Skeletal muscle tissue (tissue), 4 donors: ENCODE data around the gene CHRNA5. TPM values are rescaled to one million over a fixed set of nuclear protein-coding genes. Genes with fewer than 3 reads are reported as not detected.
A peak's percentile ranks its signal among the peaks of the same experiment; 100 is the strongest.

ENCODE experiments used
- H3K27ac ChIP-seq: one replicate; pipeline ENCODE4 v1.7.0; 2013; ENCODE audit warnings: mild to moderate bottlenecking, low read depth, low read length, inconsistent platforms
- H3K27me3 ChIP-seq, 3 donors: one replicate each; pipeline ENCODE4 v1.7.0; 2013; ENCODE audit warnings: low read length in 3 of 3; ENCODE audit not compliant: control insufficient read depth in 3 of 3, insufficient read depth in 3 of 3
- H3K36me3 ChIP-seq, 3 donors: one replicate each; pipeline ENCODE4 v1.7.0; 2013; ENCODE audit warnings: low read length in 3 of 3; ENCODE audit not compliant: control insufficient read depth in 3 of 3, insufficient read depth in 3 of 3
- H3K4me1 ChIP-seq, 3 donors: one replicate each; pipeline ENCODE4 v1.7.0; 2013; ENCODE audit warnings: low read length in 3 of 3, mild to moderate bottlenecking in 3 of 3; ENCODE audit not compliant: control insufficient read depth in 3 of 3, insufficient read depth in 3 of 3
- H3K4me3 ChIP-seq, 3 donors: one replicate each; pipeline ENCODE4 v1.7.0; 2013; ENCODE audit warnings: low read length in 3 of 3
- H3K9ac ChIP-seq, 3 donors: one replicate each; pipeline ENCODE4 v1.7.0; 2013; ENCODE audit warnings: low read length in 3 of 3, mild to moderate bottlenecking in 3 of 3, moderate library complexity in 2 of 3, low read depth in 1 of 3
- H3K9me3 ChIP-seq, 3 donors: one replicate each; pipeline ENCODE4 v1.7.0; 2013; ENCODE audit warnings: low read length in 3 of 3; ENCODE audit not compliant: control insufficient read depth in 3 of 3
- total RNA-seq: library from RNA; depleted of rRNA; stranded (reverse); fragments of >200 nt; gene quantifications from one replicate; pipeline ENCODE4 v1.2.3, GENCODE V29; 2014
- donor health status: Osteomylitis.

CHRNA5 gene
- total RNA-seq, 1 donor from 2014 or later = 0.52 TPM

DNA sequence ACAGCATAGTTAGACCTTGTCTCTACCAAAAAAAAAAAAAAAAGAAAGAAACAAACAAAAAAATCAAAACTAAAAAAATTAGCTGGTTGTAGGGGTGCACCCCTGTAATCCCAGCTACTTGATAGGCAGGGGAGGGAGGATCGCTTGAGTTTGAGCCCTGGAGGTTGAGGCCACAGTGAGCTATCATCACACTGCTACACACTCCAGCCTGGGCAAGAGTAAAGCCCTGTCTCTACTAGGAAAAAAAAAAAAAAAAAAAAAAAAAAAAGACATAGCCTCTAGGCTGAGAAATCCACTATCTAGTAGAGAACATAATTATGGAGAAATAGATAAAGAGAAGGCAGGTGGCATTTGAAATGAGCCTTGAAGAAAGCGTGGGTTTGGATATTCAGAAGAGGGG is 2.2 kb upstream of the CHRNA5 start:
- Histone ChIP-seq H3K36me3 (no peaks in the 10 kb centered on the region), H3K4me3 (no peak overlapping the region), H3K27me3 (peaks cover 5 to 11% (median 6%) of the 10 kb centered on the region in 3 donors), H3K9me3 (no peaks in the 10 kb centered on the region), H3K9ac (no peak overlapping the region), H3K27ac (no peak overlapping the region), H3K4me1 (peaks cover 8 to 9% (median 9%) of the 10 kb centered on the region in 3 donors)

DNA sequence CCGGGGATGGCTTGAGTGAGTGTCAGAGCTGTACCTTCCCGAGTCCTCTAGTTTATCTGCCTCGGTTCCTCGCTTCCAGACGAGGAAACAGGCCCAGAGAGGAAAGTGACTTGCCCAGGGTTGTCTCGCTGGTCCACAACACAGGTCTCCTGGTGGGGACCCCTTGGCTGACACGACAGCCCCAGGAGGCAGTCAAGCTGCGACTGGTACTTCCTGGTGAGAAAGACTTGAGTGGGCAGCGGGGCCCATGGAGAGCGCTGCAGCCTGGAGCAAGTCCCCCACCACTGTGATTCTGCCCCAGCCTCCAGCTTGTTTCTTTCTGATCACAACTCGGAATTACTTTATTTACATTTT is 600 bp upstream of the CHRNA5 start:
- Histone ChIP-seq H3K4me1 (peaks cover 8 to 9% (median 8%) of the 10 kb centered on the region in 3 donors), H3K9ac (no peak overlapping the region), H3K4me3 (peak overlapping the region in 2 of 3 donors; percentile 72 to 75), H3K36me3 (no peaks in the 10 kb centered on the region), H3K9me3 (no peaks in the 10 kb centered on the region), H3K27me3 (peaks cover 5 to 11% (median 6%) of the 10 kb centered on the region in 3 donors), H3K27ac (no peak overlapping the region)

DNA sequence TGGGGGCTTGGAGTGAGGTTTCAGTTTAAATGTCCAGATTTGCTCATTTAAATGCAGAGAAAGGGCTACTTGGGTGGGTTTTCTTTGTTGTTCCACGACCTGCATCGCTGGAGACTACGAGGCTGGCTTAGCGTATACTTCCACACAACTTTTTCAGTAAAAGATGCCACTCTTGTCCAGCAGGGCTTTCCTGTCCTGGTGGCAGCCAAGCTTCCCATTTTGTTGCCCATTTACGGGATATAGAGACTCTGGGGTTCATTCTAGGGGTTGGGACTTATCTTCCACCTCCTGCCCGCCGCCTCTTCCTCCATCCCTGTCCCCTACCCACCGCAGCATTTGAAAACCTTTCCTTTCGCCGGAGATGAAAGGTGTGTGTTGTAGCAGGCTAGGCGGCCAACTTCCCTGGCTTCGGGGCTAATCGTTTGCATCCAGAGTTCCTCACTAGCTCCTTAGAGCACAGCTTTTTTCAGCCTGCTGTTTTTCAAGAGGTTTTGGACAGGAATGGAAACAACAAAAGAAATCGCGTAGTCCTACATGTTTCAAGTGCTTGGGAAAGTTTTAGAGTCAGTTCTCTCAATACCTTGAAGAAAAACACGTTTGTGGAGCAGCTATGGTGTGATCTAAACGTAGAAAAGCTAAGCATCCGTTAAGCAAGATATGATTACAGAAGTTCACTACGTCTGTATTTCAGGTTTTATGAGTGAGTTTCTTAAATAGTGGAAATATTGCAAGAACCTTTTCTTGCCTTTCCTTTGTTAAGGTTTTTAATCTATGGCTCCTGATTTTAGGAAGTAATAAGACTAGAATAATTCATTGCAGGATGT is 843 bp downstream of the CHRNA5 start:
- H3K9me3 ChIP-seq = no peaks in the 10 kb centered on the region
- peak overlapping the region; percentile 34 to 69 (median 54) for H3K9ac ChIP-seq
- no peak overlapping the region for H3K27ac ChIP-seq
- peak overlapping the region; percentile 72 to 77 (median 75) for H3K4me3 ChIP-seq
- H3K27me3 ChIP-seq = peaks cover 6 to 14% (median 9%) of the 10 kb centered on the region in 3 donors
- no peaks in the 10 kb centered on the region for H3K36me3 ChIP-seq
- peaks cover 7 to 9% (median 8%) of the 10 kb centered on the region in 3 donors for H3K4me1 ChIP-seq

DNA sequence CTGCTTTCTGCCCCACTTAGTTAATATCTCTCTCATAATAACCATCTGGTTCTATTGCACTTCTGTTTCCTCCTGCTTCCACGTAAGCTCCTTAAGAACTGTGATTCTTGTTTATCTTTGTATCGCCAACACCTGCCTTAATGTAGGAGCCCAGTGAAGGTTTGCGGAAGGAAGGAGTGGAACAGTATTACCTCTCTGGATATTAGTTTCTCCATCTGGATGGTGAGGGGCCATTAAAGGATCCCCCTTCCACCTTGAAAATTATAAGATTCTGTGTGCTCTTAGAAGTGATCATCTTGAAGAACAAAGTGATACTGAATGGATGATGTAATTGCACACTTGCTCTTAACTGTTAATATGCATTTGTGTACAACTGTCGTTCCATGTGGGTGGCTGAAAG is 2.2 kb downstream of the CHRNA5 start:
- Histone ChIP-seq H3K9me3 (no peaks in the 10 kb centered on the region), H3K27me3 (peaks cover 6 to 14% (median 9%) of the 10 kb centered on the region in 3 donors), H3K9ac (no peak overlapping the region), H3K4me1 (peaks cover 7 to 9% (median 8%) of the 10 kb centered on the region in 3 donors), H3K27ac (no peak overlapping the region), H3K36me3 (no peaks in the 10 kb centered on the region), H3K4me3 (no peak overlapping the region)

DNA sequence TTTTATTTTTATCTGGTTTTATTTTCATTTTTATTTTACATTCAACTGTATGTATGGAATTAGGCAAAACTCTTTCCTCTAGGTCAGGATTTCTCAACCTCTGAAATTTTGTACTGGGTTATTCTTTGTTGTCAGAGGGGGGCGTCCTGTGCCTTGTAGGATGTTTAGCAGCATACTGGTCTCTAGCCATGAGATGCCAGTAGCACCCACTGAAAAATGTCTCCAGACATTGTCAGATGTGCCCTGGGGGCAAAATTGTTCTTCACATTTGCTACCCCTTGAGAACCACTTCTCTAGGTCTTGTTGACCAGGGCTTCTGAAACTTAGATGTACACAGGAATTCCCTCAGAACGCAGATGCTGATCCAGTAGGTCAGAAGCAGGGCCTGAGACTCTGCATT is 5.4 kb downstream of the CHRNA5 start:
- Histone ChIP-seq H3K4me3 (no peak overlapping the region), H3K9me3 (no peaks in the 10 kb centered on the region), H3K9ac (no peak overlapping the region), H3K36me3 (no peaks in the 10 kb centered on the region), H3K27me3 (peaks cover 6 to 14% (median 9%) of the 10 kb centered on the region in 3 donors), H3K27ac (no peak overlapping the region), H3K4me1 (peaks cover 6 to 8% (median 7%) of the 10 kb centered on the region in 3 donors)

DNA sequence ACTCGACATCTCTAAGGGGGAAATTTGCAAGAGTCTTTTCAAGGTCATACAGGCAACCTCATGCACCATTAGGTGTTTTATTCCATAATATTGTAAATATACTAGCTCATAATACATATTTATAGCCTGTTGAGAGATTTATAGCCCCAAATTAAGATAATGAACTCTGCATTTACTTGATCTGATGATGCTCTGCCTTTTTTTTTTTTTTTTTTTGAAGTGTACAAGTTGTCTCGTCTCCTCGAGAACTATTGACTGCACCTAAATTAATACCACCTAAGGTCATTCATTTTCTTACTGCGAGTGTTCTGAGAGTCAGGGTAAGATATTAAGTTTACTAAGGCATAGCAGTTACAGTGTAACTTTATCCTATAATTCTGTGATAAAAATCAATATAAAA is 6.1 kb downstream of the CHRNA5 start:
- Histone ChIP-seq H3K9me3 (no peaks in the 10 kb centered on the region), H3K4me3 (no peak overlapping the region), H3K27me3 (peaks cover under 1 to 14% (median 4%) of the 10 kb centered on the region in 3 donors), H3K27ac (no peak overlapping the region), H3K4me1 (peaks cover under 1% of the 10 kb centered on the region in 3 donors), H3K36me3 (no peaks in the 10 kb centered on the region), H3K9ac (no peak overlapping the region)

DNA sequence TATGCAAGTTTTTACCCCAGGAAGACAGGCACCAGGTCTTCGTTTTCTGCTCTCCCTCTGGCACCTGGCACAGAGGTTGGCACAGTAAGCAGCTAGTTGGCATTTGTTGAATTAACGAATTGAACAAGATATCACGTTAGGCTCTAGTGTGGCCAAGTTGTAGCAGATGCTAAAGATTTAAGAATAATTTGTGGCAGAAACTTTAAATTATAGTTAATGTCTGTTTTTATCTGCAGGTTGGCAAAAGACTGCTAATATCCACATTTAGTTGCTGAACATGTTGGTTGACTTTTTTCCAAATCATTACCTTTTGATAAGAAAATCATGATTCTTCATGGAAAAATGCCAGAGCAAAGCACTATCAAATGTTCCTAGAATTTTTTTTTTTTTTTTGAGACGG is 8.1 kb downstream of the CHRNA5 start:
- Histone ChIP-seq H3K9ac (no peak overlapping the region), H3K27ac (no peak overlapping the region)

DNA sequence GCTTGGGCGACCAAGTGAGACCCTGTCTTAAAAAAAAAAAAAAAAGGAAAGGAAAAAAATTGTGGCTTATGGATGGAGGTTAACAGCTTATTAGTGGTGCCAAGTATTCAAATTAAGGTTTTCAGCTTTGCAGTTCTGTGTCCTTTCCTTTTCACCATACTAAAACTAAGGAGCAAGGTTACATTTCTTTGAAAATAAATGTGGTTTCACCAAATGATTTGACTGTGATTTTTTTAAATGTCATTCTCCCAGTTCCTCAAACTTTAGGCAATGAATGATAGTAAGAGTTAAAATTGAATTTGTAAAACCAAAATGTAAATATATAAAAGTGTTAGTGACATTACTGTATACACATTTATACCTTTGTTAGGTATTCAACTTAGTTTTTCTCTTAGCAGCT is 9.6 kb downstream of the CHRNA5 start:
- Histone ChIP-seq H3K9ac (no peak overlapping the region), H3K9me3 (no peaks in the 10 kb centered on the region), H3K4me1 (no peaks in the 10 kb centered on the region), H3K27ac (no peak overlapping the region), H3K4me3 (no peak overlapping the region), H3K36me3 (no peaks in the 10 kb centered on the region), H3K27me3 (peaks cover 0 to 4% (median 3%) of the 10 kb centered on the region in 3 donors)

More for the DNA sequence above, 8.1 kb downstream of the CHRNA5 start:
- Histone ChIP-seq H3K27me3 (peaks cover 0 to 4% (median 3%) of the 10 kb centered on the region in 3 donors), H3K9me3 (no peaks in the 10 kb centered on the region), H3K4me1 (no peaks in the 10 kb centered on the region), H3K36me3 (no peaks in the 10 kb centered on the region), H3K4me3 (no peak overlapping the region)

DNA sequence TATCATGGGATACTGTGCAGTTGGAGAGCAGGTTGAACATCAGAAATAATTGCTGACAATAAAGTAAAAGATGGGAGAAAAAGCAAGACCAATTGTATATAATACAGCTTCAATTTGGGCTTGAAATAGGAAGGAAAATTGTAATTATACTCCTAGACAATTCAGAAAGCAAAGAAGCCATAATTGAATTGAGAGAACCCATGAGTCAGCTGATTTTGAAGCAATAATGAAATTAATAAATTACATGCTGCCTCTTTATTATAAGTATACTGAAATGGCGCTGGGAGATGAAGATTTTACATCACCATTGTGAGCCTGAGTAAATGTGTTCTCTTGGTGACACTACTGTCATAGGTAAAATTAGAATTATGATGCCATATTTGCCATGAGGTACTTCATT is 32.3 kb downstream of the CHRNA5 start:
- H3K27ac ChIP-seq = no peak overlapping the region
- H3K9ac ChIP-seq = no peak overlapping the region
- no peaks in the 10 kb centered on the region for H3K4me1 ChIP-seq

DNA sequence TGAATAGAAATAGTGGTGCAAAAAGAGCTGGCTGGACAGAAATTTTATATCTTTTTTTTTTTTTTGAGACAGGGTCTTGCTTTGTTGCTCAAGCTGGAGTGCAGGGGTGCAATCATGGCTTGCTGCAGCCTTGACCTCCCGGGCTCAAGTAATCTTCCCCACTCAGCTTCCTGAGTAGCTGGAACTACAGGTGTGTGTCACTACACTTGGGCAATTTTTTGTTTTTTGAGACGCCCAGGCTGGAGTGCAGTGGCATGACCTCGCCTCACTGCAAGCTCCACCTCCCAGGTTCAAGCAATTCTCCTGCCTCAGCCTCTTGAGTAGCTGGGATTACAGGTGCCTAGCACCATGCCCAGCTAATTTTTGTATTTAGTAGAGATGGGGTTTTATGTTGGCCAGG is 33.0 kb downstream of the CHRNA5 start:
- H3K27ac ChIP-seq = no peak overlapping the region
- peaks cover 0 to 2% (median 0%) of the 10 kb centered on the region in 3 donors for H3K36me3 ChIP-seq
- peaks cover 0 to 4% (median 0%) of the 10 kb centered on the region in 3 donors for H3K4me1 ChIP-seq
- H3K4me3 ChIP-seq = no peak overlapping the region
- no peak overlapping the region for H3K9ac ChIP-seq
- H3K27me3 ChIP-seq = peaks cover under 1 to 5% (median 5%) of the 10 kb centered on the region in 3 donors
- H3K9me3 ChIP-seq = no peaks in the 10 kb centered on the region

More for the DNA sequence above, 32.3 kb downstream of the CHRNA5 start:
- H3K4me3 ChIP-seq = no peak overlapping the region
- peaks cover 0 to 2% (median 0%) of the 10 kb centered on the region in 3 donors for H3K36me3 ChIP-seq
- no peaks in the 10 kb centered on the region for H3K9me3 ChIP-seq
- peaks cover 0 to 5% (median 0%) of the 10 kb centered on the region in 3 donors for H3K27me3 ChIP-seq
